ENCODE results near the gene ADGRE1.
A peak's percentile ranks its signal among the peaks of the same experiment; 100 is the strongest.

The ADGRE1 gene

GRCh38 chr19:6963244-6963852 is 76.0 kb downstream of the ADGRE1 start:
- DNase-seq: no peak

GRCh38 chr19:6963937-6964336 is 76.6 kb downstream of the ADGRE1 start:
- DNase-seq: peak; percentile 35

- no peak for DNase-seq
Measured at GRCh38 chr19:6967967-6968366, 80.6 kb downstream of the ADGRE1 start.

GRCh38 chr19:6969490-6969889 is 82.1 kb downstream of the ADGRE1 start:
- no peak for DNase-seq

- DNase-seq: no peak
Measured at GRCh38 chr19:6970021-6970420, 82.6 kb downstream of the ADGRE1 start.

- DNase-seq: no peak
Measured at GRCh38 chr19:6970443-6970842, 83.1 kb downstream of the ADGRE1 start.

- DNase-seq: no peak
Measured at GRCh38 chr19:6971366-6971765, 84.0 kb downstream of the ADGRE1 start.

GRCh38 chr19:6976197-6976596 is 88.8 kb downstream of the ADGRE1 start:
- no peak for DNase-seq

- no peak for DNase-seq
Measured at GRCh38 chr19:6979399-6979798, 92.0 kb downstream of the ADGRE1 start.

GRCh38 chr19:6983448-6983847 is 96.1 kb downstream of the ADGRE1 start:
- DNase-seq: no peak

GRCh38 chr19:6987850-6988249 is 100.5 kb downstream of the ADGRE1 start:
- no peak for DNase-seq

- no peak for DNase-seq
Measured at GRCh38 chr19:6988257-6988656, 100.9 kb downstream of the ADGRE1 start.

All from T-helper 9 cell (primary cell).